GM12878 (cell line): ENCODE results near the gene TP63. TPM values are rescaled to one million over a fixed set of nuclear protein-coding genes. Genes with fewer than 3 reads are reported as not detected.

Experiments used
- ATF7 ChIP-seq: fragments of 450-650 bp; IDR thresholded peaks from 2 replicates; pipeline ENCODE4 v1.6.1; 2016; ENCODE audit warnings: low read depth, mild to moderate bottlenecking
- BHLHE40 ChIP-seq, 2 experiments: fragments of 450-650 bp in 1 of 2; IDR thresholded peaks; 2 replicates each; pipeline ENCODE4 v1.6.1; 2011 to 2017; ENCODE audit warnings: low read depth in 2 of 2, borderline replicate concordance in 1 of 2, improper control_type of control experiment in 1 of 2, low read length in 1 of 2, mild to moderate bottlenecking in 1 of 2
- CBX5 ChIP-seq: sonication (generic); IDR thresholded peaks from 2 replicates; pipeline ENCODE4 v1.6.1; 2016; ENCODE audit warnings: low read depth, moderate library complexity, mild to moderate bottlenecking, inconsistent platforms
- CHD2 ChIP-seq: IDR thresholded peaks from 2 replicates; pipeline ENCODE4 v1.6.1; 2011; ENCODE audit warnings: low read depth, low read length, improper control_type of control experiment, borderline replicate concordance
- CTCF ChIP-seq, 3 experiments: IDR thresholded peaks in 2 of 3; conservative IDR thresholded peaks in 1 of 3; 2 replicates each; pipeline ENCODE4 v1.5.1; 2011; ENCODE audit warnings: low read depth in 3 of 3, low read length in 3 of 3, mild to moderate bottlenecking in 3 of 3, control low read depth in 2 of 3, moderate library complexity in 2 of 3, inconsistent platforms in 1 of 3, mixed read lengths in 1 of 3; ENCODE audit not compliant: control insufficient read depth in 2 of 3, insufficient read depth in 1 of 3; ENCODE audit errors: extremely low read depth in 1 of 3
- DPF2 ChIP-seq: fragments of 450-650 bp; IDR thresholded peaks from 2 replicates; pipeline ENCODE4 v1.6.1; 2017; ENCODE audit warnings: mild to moderate bottlenecking
- E4F1 ChIP-seq: fragments of 450-650 bp; IDR thresholded peaks from 2 replicates; pipeline ENCODE4 v1.6.1; 2018; ENCODE audit warnings: borderline replicate concordance, mild to moderate bottlenecking; ENCODE audit not compliant: partially characterized antibody
- GATAD2B ChIP-seq: fragments of 450-650 bp; conservative IDR thresholded peaks from 2 replicates; pipeline ENCODE4 v1.6.1; 2017; ENCODE audit warnings: low read depth, mild to moderate bottlenecking, moderate library complexity
- HCFC1 ChIP-seq: fragments of 150-350 bp; IDR thresholded peaks from 2 replicates; pipeline ENCODE4 v1.6.1; 2014; ENCODE audit warnings: low read length
- IKZF1 ChIP-seq: fragments of 450-650 bp; conservative IDR thresholded peaks from 2 replicates; pipeline ENCODE4 v1.6.1; 2017; ENCODE audit warnings: antibody characterized with exemption, mild to moderate bottlenecking
- IRF3 ChIP-seq: fragments of 450-650 bp; IDR thresholded peaks from 2 replicates; pipeline ENCODE4 v1.6.1; 2014; ENCODE audit warnings: mild to moderate bottlenecking
- IRF5 ChIP-seq: fragments of 450-650 bp; IDR thresholded peaks from 2 replicates; pipeline ENCODE4 v1.6.1; 2017; ENCODE audit warnings: borderline replicate concordance
- MAX ChIP-seq: IDR thresholded peaks from 2 replicates; pipeline ENCODE4 v1.6.1; 2012; ENCODE audit warnings: low read depth, low read length, improper control_type of control experiment
- MEF2B ChIP-seq: fragments of 450-650 bp; IDR thresholded peaks from 2 replicates; pipeline ENCODE4 v1.6.1; 2018; ENCODE audit warnings: mild to moderate bottlenecking, moderate library complexity; ENCODE audit not compliant: partially characterized antibody, poor library complexity, severe bottlenecking
- MXI1 ChIP-seq: fragments of 150-350 bp; IDR thresholded peaks from 2 replicates; pipeline ENCODE4 v1.6.1; 2011; ENCODE audit warnings: low read depth, mild to moderate bottlenecking, inconsistent platforms, low read length, improper control_type of control experiment
- NBN ChIP-seq: fragments of 450-650 bp; IDR thresholded peaks from 2 replicates; pipeline ENCODE4 v1.6.1; 2016
- NFIC ChIP-seq: IDR thresholded peaks from 2 replicates; pipeline ENCODE4 v1.6.1; 2012; ENCODE audit warnings: low read depth, mild to moderate bottlenecking, inconsistent platforms, low read length, moderate library complexity
- PAX8 ChIP-seq: fragments of 450-650 bp; IDR thresholded peaks from 2 replicates; pipeline ENCODE4 v1.6.1; 2017; ENCODE audit warnings: mild to moderate bottlenecking, moderate library complexity
- RUNX3 ChIP-seq: IDR thresholded peaks from 2 replicates; pipeline ENCODE4 v1.6.1; 2012; ENCODE audit warnings: low read length, inconsistent platforms
- TCF3 ChIP-seq: IDR thresholded peaks from 2 replicates; pipeline ENCODE4 v1.6.1; 2012; ENCODE audit warnings: low read depth, mild to moderate bottlenecking, low read length, borderline replicate concordance; ENCODE audit not compliant: insufficient read depth
- ZNF274 ChIP-seq: IDR thresholded peaks from one replicate; pipeline ENCODE4 v1.8.0; 2011; ENCODE audit not compliant: insufficient read length, insufficient read depth
- ZNF384 ChIP-seq: IDR thresholded peaks from 2 replicates; pipeline ENCODE4 v1.6.1; 2012; ENCODE audit warnings: low read depth, mild to moderate bottlenecking, low read length, improper control_type of control experiment, borderline replicate concordance
- polyA plus RNA-seq, 11 experiments: library from polyadenylated mRNA; depleted of rRNA in 4 of 11; unstranded in 6 of 11; stranded (reverse) in 5 of 11; fragments of >200 nt; fragmentation: Nextera tagmentation in 4 of 11; fragmentation: Illumina TruSeq in 1 of 11; extraction: Ambion mirVana in 4 of 11; extraction: Trizol in 1 of 11; gene quantifications; 1 replicate in 1 of 11; 2 replicates in 10 of 11; pipeline versions ENCODE4 v1.2.1 to v1.2.3, GENCODE V29; 2011 to 2016; ENCODE audit warnings: inconsistent platforms in 2 of 11, missing spikeins in 2 of 11, low read depth in 1 of 11
- total RNA-seq, 4 experiments: library from RNA; depleted of rRNA in 3 of 4; stranded (reverse); fragments of >200 nt in 3 of 4; fragmentation: Illumina TruSeq in 1 of 4; extraction: Trizol in 1 of 4; gene quantifications; 2 replicates each; pipeline versions ENCODE4 v1.2.1 to v1.2.3, GENCODE V29; 2013 to 2021

TP63 gene
- total and polyA plus RNA-seq, 10 of the 15 experiments (the other 5 are each of a cell fraction or from before 2014, with no cell fraction given) = 1.4 to 10.8 (median 6.2) TPM

- TF ChIP-seq DPF2 (no peak), MAX (no peak), IRF5 (no peak), RUNX3 (peak; percentile 7; the same call in 1 of the 2 replicates), GATAD2B (no peak), BHLHE40 (IDR thresholded peaks at IDR 0.05; ENCODE audit: borderline replicate concordance in 1 of 2, low read depth in 2 of 2, low read length in 1 of 2) (no peak), NFIC (0 out of 2 replicates have a peak, but pooled peaks have one; percentile 12), TCF3 (no peak), IRF3 (no peak), IKZF1 (0 out of 2 replicates have a peak, but pooled peaks have one; percentile 12), HCFC1 (no peak), MEF2B (no peak), E4F1 (no peak), NBN (no peak), CTCF (IDR thresholded peaks at IDR 0.05 in 2 of 3, conservative IDR thresholded peaks at IDR 0.05 in 1 of 3; ENCODE audit: control insufficient read depth in 2 of 3, extremely low read depth in 1 of 3, insufficient read depth in 1 of 3, low read depth in 3 of 3, low read length in 3 of 3) (no peak), CBX5 (no peak), MXI1 (no peak), ATF7 (no peak), ZNF274 (no peak), ZNF384 (no peak), PAX8 (no peak), CHD2 (no peak)
Observed at GRCh38 chr3:189883113-189883753, 252.0 kb downstream of the TP63 start (continued).
